NT2/D1 (cell line): Measurements from ENCODE around the gene SETDB2.

Experiments used
- YY1 ChIP-seq: IDR thresholded peaks from 2 replicates; pipeline ENCODE4 v1.6.1; 2011; ENCODE audit not compliant: insufficient read length, insufficient read depth
- ZNF274 ChIP-seq: IDR thresholded peaks from 2 replicates; pipeline ENCODE4 v1.6.1; 2011; ENCODE audit warnings: mild to moderate bottlenecking, low read depth, low read length

GRCh38 chr13:49410477-49410876 lies 33.6 kb upstream of the SETDB2 start:
- TF ChIP-seq YY1 (no peak), ZNF274 (no peak)
